Activated CD4-positive, alpha-beta T cell treated with anti-CD3 and anti-CD28 coated beads, Interleukin-2, amount 50 U/mL, for 48 hours (primary cell): ENCODE measurements around the gene CLEC16A.
A peak's percentile ranks its signal among the peaks of the same experiment; 100 is the strongest.

Experiments
- DNase-seq, 2 experiments: peaks; one replicate each; pipeline ENCODE4 v3.0.0-alpha.2; 2020

CLEC16A gene

DNA sequence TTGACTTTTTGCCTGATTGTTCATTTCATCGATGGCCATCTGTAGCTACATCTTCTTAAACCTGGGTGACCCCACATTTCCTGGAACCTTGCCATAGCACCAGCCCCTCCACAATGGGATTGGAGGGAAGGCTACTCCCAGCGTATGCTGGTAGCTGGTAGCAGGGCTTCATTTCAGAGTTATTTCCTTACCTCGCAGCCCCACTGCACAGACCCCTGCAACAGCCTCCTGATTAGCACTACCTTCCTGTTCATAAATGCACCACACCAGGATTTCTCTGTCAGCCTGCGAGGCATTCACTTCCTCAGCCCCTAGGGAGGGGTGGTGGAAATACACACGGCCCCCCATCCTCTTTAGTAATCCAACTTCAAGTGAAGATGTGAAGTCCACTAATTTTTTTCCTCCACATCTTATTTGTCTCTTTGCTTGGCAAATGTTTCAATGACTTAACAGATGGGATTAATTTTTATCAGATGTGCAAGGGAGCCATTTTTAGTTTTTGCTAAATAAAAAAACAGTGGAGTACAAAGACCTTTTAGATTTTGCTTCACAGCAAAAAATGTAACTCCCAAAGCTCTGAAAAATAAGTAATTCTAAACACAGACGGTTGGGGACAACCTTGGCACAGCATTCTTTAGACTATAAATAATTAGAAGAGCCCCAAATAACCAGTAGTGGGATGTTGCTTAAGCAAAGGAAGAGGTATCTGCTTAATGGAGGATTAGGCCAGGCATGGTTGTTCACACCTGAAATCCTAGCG, 76.6 kb downstream of the CLEC16A start:
- DNase-seq: no peak

DNA sequence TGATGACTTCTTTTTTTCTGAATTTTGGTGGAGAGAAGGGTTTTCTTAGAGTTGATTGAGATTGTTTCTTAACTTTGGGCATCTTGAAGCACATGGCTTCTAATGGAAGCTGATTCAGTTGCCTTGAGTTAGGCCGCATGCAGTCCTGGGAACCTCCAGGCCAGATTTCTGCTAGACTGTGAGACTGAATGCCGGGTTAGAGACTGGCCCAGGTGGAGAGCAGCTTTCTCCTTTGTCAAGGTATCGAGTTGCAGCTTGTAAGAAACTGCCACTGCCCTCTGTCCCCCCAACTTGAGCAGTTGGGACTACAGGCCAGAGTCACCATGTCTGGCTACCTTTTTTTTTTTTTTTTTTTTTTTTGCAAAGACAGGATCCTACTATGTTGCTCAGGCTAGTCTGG, 77.6 kb downstream of the CLEC16A start:
- no peak for DNase-seq

DNA sequence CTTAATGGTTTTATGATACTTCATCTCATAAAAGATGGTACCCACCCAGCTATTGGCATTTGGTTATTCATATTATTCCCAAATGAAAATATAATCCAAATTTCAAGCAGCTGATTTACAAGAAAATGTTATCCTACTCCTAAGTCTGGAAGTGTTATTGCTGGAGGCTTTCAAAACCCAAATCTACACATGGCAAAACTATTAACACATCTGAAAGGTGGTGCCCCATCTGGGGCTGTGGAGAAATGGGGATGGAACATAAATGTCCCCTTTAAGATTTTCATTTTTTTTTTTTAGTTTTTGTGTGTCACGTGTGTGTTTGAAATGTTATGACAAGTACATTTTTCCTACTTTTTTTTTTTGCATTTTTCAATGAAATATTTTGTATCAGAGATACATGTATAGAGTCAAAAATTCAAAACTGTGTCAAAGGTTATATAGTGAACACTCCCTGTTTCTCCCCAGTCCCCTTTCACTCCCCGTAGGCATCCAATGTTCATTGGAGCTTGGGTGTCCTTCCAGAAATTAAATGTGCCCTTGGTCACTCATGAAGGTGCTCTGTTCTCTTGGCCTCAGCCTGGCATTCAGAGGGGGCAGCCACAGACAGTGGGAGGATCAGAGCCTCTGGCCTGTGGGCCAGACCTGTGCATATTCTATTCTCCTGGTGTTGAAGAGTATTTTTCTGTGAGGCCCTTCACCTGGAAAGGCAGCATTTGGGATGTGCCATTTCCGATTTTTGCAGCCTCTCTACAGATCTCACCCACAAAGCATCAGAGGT, 79.1 kb downstream of the CLEC16A start:
- DNase-seq: no peak

DNA sequence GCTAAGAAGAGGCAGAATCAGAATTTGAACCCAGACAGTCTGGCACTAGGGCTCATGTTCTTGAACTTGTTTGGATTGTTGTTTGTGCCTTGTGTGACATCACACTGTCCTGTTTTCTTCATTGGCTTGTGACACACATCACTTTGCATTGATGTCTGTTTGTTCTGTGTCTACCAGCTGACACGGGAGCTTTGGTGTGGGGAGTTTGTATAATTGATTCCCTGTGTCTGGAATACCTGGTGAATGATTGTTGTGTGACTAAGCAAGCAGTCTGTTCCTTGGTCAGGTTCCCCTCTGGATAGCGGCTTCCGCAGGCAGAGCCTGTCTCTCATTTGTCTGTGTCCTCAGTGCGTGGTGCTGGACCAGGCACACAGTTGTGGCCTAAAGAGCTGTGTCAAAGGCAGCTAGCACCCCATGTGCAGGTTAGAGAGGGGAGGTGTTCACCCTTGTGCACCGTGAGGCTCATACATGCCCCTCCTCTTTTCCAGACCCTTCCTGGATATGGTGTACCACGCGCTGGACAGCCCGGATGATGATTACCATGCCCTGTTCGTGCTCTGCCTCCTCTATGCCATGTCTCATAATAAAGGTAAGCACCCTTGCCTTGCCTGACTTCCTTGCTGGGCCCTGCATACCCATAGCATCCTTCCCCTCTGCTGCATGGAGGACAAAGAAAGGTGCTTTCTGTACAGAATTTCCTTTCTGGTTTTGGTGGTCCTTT, 80.1 kb downstream of the CLEC16A start:
- DNase-seq: peak; percentile 6 to 21

DNA sequence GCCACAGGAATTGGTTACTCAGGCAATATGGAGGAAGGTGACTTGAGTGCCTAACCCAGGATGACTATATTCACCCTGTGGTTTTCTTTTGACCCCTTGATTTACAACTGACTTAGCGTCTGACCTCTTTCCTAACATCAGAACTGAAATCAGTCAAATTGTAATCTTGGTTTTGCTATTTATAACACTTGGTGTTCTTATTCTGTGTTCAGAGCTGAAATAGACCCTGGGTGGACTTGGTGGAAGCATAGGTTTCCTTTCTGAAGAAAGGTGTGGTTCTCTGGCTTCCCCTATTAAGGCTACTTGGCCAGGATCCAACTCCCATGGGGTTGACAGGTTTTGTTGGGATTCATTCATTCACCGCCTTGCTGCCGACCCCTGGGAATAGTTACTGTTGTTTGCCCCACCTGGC, 80.8 kb downstream of the CLEC16A start:
- DNase-seq: peak; percentile 28 to 40

DNA sequence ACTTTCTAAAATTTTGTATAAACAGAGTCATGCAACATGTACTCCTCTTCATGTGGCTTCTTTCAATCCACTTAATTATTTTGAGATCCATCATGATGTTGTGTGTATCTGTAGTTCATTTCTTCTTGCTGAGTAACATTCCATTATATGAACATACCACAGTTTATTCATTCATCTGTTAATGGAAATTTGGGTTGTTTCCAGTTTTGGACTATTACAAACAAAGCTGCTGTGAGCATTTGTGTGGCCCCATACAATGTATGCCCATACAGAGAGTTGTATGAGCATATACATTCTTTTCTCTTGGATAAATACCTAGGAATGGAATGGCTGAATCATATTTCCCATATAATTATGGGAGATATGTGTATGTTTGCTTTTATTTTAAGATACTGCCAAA, 85.6 kb downstream of the CLEC16A start:
- no peak for DNase-seq

DNA sequence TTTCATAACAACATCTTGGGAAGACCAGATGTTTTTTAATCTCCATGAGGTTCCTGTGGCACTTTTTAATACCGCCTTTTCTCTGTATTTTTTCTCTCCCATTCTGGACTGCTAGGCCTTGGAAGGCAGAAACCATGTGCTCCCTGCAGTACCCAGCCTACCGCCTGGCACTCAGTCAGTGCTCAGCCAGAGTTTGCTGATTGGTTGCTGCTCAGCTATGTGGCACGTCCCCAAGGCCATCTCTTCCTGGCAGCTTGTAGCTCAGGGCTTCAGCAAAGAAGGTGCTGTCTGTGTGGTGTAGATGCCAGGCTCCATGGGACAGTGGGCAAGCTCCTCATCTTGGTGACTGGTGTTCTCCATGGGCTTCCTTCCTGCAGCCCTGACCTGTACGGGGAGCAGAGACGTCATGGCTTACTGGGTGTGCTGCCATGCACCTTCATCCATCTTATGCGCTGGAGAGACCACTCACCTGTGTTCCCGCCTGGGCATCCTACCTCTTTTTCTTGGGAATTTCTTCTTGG, 86.7 kb downstream of the CLEC16A start:
- no peak for DNase-seq

DNA sequence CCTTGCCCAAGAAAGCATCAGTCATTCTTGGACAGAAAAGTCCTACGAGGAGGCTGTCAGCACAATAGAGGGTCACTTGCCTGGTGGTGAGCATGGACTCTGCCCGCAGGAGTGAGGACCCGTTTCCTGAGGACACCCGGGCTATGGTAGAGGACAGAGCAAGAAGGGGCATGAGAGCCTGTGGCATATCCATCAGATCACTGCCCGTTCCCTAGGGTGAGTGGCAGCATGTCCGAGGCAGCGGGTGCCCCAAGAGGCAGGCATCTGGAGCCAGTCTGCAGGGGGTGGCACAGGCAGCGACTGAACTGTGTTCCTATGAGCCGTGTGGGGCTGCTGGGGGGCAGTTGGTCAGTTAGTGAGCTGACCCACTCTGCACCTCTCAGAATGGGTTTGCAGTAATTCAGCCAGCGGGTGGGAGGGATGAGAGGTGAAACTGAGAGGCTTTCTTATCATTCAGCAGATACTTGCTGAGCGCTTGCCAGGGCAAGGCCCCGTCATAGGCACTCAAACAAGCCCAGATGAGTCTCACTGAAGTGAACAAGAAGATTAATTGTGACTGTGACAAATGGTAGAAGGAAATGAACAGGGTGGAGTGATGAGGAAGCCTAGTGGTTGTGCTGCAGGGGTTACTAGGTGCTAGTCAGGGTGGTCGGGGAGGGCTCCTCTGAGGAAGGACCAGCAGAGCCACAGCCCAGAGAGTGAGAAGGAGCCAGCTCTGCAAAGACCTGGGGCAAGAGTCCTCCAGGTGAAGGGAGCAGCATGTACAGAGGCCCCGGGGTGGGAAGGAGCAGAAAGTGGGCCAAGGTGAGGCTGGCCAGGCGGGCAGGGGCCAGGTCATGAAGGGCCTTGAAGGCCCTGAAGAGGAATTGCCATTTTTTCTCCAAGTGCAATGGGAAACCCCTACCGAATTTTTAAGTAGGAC, 87.9 kb downstream of the CLEC16A start:
- no peak for DNase-seq

DNA sequence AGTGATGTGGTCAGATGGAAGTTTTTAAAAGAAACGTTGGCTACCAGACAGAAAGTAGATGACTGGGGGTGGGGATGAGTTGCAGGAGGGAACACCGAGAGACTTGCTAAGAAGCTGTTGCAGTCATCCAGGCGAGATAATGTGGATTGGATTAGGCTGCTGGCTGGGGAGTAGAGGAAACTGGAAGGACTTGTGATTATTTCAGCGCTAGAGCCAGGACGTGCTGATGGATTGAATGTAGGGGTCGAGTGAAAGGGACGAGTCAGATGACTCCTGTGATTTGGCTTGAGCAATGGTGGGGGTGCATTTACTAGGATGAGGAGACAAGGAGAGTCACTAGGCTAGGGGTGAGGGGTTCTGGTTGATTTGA, 88.5 kb downstream of the CLEC16A start:
- DNase-seq: no peak

DNA sequence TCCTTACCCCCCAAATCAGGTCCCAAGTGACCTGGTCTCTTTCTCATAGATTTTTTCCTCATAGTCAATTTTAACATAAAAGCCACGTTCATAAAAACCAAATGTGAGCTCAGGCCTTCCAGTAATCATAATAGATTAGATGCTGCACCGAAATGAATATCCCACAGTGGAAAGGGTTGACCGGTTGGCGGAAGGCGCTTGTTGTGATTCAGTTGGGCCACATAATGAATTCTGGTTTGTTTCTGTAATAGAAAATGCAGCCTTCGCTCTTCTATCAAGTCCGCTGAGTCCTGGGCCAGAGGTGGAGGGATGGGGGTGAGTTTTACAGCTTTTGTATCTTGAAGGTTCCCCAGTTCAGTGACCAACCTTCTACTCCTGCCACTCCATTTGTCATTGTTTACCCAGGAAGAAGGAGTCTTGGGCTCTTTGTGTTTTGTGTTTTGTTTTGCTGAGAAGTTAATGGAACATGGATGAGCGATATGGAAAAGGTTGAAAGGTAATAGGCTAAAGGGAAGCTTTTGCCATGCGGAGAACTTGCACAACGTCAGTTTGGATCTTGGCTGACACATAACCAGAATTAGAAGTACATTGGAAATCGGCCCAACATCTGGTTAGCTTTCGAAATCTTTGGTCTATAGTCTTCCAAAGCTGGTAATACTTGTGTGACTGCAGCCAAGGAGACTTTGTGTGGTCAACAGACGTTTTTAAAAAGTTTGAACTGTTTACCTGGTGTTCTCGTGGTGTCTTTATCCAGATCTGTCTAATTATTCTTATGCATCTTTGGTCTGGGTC, 89.5 kb downstream of the CLEC16A start:
- DNase-seq: no peak

DNA sequence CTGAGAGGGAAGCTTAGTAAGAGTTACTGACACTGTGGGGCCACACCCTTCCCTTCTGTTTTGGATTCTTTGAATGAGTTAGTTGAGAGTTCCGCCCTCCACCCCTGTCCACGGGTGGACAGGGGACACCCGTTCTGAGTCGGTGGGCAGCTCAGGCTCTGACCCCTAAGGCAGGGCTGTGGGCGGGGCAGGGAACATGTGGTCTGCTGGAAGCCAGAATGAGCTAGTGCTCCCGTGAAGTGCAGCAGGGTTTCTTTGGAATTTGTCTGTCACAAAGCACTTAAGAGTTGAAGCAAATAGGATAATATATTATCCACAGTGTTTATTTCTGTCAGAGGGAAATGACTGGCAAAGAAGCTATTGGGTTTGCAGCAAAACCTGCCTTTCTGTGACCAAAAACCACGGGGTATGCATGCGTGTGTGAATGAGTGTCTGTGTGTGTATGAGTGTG, 90.1 kb downstream of the CLEC16A start:
- no peak for DNase-seq

DNA sequence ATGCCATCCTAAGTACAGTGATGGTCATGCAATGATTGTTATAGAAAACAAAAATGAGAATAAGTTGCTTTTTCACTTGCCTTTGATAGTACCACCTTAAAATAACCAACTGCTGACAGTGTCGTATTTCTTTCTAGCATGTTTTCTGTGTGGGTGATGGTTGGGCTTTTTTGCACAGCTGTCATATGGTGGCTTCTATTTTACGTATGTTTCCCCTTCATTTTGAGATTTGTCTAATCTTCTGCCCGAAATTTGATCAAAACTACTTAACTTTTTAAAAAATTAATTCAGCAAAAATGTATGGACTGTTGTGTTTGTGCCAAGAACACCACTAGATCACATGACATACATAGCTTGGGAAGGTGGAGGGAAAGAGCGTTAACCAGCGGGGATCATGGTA, 90.7 kb downstream of the CLEC16A start:
- DNase-seq: no peak

DNA sequence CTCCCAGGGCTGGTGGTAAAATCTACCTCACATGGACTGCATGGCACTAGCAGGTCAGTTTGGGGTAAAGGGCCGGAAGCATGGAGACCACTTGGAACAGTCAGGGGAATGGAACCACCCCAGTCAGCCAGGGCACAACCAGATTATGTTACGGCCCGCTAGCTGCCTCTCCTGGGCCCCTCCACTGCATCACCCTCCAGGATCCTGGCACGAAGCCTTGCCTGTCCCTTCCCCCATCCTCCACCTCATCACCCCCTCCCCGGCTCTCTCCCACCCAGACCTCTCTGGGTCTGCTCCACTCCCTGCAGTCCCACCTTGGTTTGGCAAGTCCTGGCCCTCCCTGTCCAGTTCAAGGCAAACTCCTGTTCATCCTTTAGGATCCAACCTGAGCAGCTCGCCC, 91.7 kb downstream of the CLEC16A start:
- DNase-seq: no peak

DNA sequence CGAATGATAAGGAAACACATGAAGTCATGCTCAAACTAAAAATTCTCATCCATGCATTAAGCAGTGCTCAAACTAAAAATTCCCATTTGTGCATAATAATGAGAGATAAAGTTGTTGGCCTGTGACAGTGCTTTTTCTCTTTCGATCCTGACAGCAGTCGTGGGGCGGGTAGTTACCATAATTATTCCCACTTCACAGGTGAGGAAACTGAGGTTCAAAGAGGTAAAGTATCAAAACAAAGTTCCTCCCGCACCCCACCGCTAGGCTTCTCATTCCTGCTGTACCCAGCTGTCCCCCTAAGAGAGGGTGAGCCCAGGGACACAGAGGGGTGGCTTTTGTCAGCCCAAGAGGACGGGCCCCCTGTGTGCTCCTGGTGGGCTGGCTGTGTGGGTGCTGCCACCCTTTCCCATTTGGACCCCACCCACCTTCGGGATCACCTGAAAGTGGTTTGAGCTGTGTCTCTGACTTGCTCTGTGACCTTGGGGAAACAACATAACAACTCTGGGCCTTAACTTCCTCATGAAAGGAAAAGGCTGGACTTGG, 92.6 kb downstream of the CLEC16A start:
- no peak for DNase-seq

DNA sequence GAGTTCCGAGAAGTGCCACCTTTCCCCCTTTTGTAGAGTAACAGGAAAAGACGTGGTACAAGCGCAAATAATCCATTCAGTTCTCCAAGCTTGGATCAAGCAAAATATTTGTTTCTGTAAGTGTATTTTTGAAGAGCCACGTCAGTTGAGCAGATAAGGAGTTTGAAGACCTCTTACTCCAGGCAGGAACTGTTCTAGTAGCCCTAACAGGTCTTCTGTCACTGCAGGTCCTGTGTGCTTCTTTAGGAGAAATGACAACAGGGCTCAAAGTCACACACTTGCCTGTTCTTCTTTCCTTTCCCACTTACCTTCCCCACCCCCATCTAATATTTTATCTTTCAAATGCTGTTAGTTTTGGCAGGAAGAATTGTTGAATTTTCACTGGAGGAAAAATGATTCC, 93.9 kb downstream of the CLEC16A start:
- DNase-seq: no peak

DNA sequence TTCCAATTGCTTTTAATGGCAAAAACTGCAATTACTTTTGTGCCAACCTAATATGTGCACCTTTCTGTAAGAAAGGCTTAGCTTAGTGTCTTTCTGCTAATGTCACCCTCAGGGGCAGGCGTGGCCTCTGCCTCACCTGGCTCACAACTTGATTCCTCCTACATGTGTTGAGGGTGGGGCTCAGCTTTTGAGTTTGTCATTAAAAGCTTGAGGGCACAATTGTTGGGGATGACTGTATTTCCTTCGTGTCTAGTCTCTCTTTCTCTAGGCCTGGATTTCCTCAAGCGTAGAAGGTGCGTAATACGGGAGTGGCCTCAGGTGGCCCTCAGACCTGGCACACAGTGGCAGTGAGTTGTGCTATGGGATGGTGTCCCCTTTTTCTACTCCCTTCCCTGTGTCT, 94.4 kb downstream of the CLEC16A start:
- DNase-seq: no peak

DNA sequence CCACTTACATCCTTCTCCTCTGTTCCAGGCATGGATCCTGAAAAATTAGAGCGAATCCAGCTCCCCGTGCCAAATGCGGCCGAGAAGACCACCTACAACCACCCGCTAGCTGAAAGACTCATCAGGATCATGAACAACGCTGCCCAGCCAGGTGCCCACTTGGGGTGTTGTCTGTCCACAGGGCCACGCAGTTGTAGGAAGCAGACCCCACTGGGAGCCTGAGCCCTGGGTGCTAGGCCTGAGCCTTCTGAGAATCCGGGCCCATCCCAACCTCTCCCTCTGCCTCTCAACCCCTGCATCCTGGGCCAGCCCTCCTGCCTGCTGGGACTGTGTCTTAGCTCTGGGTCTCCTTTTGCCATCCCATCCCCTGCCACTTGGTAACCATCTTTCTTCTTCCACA, 95.4 kb downstream of the CLEC16A start:
- DNase-seq: no peak

DNA sequence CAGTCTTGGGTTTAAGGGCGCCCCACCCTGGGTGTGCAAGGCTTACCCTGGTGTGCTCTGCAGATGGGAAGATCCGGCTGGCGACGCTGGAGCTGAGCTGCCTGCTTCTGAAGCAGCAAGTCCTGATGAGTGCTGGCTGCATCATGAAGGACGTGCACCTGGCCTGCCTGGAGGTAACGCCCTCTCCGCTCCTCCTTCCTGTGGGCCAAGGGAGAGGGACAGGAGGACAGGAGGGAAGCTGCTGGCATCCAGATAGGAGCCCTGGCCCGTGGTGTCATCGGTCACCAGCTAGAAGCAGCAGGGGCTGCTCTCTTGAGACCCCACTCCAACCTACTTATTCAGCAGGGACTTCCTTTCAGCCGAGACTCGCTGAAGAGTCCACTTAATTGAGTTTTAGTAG, 97.8 kb downstream of the CLEC16A start:
- no peak for DNase-seq

DNA sequence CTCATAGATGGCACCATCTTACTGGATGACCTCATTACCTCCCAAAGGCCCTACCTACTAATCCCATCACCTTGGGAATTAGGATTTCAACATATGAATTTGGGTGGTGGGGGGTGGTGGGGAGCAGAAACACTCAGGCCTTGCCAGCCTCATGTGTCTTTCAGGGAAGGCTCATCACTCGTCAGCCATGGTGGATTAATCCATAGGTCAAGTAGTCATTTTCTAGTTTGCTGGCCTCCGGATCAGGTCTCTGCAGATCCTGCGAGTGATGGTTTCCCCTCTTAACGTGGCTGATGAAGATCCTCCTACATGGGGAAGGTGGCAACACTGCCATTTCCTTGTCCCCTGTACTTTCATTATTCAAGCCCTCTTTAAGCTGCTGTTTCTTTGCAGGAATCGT, 101.1 kb downstream of the CLEC16A start:
- no peak for DNase-seq

DNA sequence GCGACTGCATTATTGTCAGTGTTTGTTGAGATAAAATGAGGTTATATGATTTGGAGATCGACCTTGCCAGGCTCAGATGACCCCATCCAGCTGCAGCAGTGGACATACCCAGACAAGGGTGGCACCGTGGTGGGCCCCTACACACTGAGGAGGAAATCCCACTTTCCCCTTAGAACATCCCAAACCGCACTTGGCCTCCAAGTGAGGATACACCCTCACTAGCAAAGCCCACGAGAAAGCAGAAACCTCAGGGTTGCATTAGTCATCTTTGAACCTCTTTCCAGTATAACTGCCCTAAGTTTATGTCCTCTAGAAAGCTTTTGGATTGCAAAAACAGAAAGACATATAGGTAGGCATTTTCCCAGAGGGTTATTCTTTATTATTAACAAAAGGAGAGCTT, 101.5 kb downstream of the CLEC16A start:
- no peak for DNase-seq

DNA sequence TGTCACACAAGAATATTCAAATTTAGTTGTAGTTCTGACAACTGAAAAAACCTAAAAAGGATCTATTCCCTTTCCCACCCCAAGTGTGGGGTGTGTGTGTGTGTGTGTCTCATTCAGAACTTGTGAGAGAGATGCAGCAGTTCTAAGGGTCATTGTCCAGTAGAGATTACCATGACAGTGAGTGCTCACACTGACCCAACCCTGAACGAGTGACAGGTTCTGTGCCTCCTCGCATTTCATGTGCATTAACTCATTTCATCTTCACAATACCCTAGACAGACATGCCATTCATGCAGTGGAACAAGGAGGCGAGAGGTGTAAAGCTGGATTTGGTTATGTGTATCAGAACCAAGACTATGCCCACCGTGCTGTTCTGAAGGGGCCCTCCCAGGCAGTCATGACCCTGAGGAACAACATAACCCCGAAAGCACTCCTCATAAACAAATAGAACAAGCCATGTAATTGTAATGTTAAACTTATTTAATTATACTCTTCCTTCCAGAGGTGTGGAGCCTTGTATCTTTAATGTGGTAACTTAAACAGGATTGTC, 102.1 kb downstream of the CLEC16A start:
- DNase-seq: no peak
